ENCODE results near the gene PTTG1IP. TPM values are rescaled to one million over a fixed set of nuclear protein-coding genes. Genes with fewer than 3 reads are reported as not detected.

The PTTG1IP gene
- total RNA-seq, 6 donors from 2014 or later = 150 to 316 (median 247) TPM

DNA sequence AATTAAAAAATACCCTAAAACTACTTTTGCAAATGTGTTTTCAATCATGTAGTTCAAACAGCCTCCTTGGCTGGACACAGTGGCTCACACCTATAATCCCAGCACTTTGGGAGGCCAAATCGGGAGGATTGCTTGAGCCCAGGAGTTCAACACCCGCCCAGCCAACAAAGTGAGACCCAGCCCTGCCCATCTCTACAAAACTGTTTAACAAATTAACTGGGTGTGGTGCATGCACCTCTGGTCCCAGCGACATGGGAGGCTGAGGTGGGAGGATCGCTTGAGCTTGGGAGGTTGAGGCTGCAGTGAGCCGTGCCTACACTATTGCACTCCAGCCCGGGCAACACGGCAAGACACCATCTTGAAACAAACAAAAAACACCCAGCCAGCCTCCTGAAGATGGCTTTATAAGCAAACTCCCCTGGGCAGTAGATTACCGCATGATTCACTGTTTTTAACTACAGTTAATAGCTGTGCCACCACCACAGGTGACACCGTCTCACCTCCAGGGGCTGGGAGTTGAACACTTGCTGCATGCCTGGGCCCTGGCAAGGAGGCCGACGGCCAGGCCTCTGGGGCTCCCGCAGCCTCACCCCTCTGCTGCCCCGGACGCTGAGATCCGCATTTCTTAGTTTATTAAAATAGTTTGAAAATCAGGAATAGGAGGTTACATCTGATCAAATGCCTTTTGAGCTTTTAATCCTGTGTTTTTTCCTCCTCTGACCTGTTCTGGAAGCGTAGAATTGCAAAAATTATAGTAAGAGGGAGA lies 16.2 kb downstream of the PTTG1IP start:
- DNase-seq (no peak), ATAC-seq (ENCODE audit: low FRiP score in 2 of 2) (no peak)

DNA sequence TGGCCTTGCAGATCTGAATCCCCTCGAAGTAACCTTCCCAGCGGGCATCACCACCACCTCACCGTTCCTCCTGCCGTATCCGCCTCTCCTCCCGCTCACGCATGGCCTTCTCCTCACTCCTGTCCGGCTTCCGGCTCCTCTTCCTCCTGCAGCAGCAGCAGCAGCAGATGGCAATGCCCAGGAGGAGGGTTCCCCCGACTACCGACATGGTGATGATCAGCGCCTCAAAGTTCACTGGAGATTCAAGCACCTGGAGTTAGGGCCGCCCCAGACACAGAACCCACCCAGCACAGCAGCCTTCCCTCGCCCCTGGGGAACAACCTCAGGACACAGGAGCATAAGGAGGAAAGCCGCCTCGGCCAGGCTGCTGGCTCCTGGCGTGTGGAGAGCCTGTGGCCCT lies 17.4 kb downstream of the PTTG1IP start:
- H3K4me3 ChIP-seq = no peak overlapping the region
- TF ChIP-seq EP300 (IDR thresholded peaks at IDR 0.05) = no peak
- no peak for TF ChIP-seq POLR2AphosphoS5 (IDR thresholded peaks at IDR 0.05)
- TF ChIP-seq, protein P1, sequence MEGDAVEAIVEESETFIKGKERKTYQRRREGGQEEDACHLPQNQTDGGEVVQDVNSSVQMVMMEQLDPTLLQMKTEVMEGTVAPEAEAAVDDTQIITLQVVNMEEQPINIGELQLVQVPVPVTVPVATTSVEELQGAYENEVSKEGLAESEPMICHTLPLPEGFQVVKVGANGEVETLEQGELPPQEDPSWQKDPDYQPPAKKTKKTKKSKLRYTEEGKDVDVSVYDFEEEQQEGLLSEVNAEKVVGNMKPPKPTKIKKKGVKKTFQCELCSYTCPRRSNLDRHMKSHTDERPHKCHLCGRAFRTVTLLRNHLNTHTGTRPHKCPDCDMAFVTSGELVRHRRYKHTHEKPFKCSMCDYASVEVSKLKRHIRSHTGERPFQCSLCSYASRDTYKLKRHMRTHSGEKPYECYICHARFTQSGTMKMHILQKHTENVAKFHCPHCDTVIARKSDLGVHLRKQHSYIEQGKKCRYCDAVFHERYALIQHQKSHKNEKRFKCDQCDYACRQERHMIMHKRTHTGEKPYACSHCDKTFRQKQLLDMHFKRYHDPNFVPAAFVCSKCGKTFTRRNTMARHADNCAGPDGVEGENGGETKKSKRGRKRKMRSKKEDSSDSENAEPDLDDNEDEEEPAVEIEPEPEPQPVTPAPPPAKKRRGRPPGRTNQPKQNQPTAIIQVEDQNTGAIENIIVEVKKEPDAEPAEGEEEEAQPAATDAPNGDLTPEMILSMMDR (IDR thresholded peaks at IDR 0.05) = no peak
- no peak for TF ChIP-seq POLR2A (IDR thresholded peaks at IDR 0.05)
- DNase-seq = no peak
- WGBS, 2 donors = 94 to 96% methylated on average over 16 to 17 of the region's 17 CpGs
- H3K9me3 ChIP-seq = no peaks in the 10 kb centered on the region
- H3K4me1 ChIP-seq = peaks cover 0 to 15% (median 6%) of the 10 kb centered on the region in 4 donors
- H3K36me3 ChIP-seq = peaks cover 21 to 99% (median 79%) of the 10 kb centered on the region in 4 donors
- no peak for ATAC-seq (ENCODE audit: low FRiP score in 2 of 2)
- no peak overlapping the region for H3K27ac ChIP-seq
- no peaks in the 10 kb centered on the region for H3K27me3 ChIP-seq

More for the DNA sequence above, 16.2 kb downstream of the PTTG1IP start:
- peaks cover 21 to 97% (median 80%) of the 10 kb centered on the region in 4 donors for H3K36me3 ChIP-seq
- TF ChIP-seq POLR2A (IDR thresholded peaks at IDR 0.05) = no peak
- TF ChIP-seq, protein P1 (IDR thresholded peaks at IDR 0.05) = no peak
- TF ChIP-seq POLR2AphosphoS5 (IDR thresholded peaks at IDR 0.05) = no peak
- TF ChIP-seq EP300 (IDR thresholded peaks at IDR 0.05) = no peak
- no peaks in the 10 kb centered on the region for H3K9me3 ChIP-seq
- H3K27me3 ChIP-seq = no peaks in the 10 kb centered on the region
- 90 to 95% methylated on average over 13 to 16 of the region's 16 CpGs for WGBS, 2 donors
- peak overlapping the region in 1 of 4 donors; percentile 2 for H3K27ac ChIP-seq
- H3K4me3 ChIP-seq = no peak overlapping the region
- peaks cover 0 to 21% (median 6%) of the 10 kb centered on the region in 4 donors for H3K4me1 ChIP-seq

DNA sequence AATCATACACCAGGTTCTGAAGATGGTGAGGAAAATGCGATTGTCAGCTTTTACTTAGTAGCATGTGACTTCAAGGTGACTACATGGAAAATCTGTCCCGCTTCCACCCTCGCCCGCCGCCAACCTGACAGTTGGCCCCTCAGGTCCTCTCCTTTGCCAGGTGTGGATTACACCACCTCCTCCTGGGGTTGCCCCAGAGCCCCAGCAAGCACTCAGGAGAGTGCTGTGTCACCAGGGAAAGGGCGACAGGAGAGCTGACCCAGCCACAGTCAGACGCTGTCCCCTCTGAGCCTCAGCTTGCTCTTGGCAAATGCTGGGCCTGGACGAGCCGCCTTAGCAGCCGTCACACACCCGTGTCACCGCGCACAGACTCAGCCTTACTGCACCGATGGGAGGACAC lies 17.9 kb downstream of the PTTG1IP start:
- H3K4me3 ChIP-seq = no peak overlapping the region
- no peak for ATAC-seq (ENCODE audit: low FRiP score in 2 of 2)
- H3K4me1 ChIP-seq = peaks cover 0 to 15% (median 6%) of the 10 kb centered on the region in 4 donors
- H3K36me3 ChIP-seq = peaks cover 26 to 99% (median 80%) of the 10 kb centered on the region in 4 donors
- no peaks in the 10 kb centered on the region for H3K9me3 ChIP-seq
- no peak for DNase-seq
- TF ChIP-seq, protein P1 (IDR thresholded peaks at IDR 0.05) = no peak
- TF ChIP-seq POLR2AphosphoS5 (IDR thresholded peaks at IDR 0.05) (no peak), EP300 (IDR thresholded peaks at IDR 0.05) (no peak), POLR2A (IDR thresholded peaks at IDR 0.05) (no peak)
- no peaks in the 10 kb centered on the region for H3K27me3 ChIP-seq
- WGBS, 2 donors = 93 to 99% methylated on average over 6 to 14 of the region's 14 CpGs
- no peak overlapping the region for H3K27ac ChIP-seq

DNA sequence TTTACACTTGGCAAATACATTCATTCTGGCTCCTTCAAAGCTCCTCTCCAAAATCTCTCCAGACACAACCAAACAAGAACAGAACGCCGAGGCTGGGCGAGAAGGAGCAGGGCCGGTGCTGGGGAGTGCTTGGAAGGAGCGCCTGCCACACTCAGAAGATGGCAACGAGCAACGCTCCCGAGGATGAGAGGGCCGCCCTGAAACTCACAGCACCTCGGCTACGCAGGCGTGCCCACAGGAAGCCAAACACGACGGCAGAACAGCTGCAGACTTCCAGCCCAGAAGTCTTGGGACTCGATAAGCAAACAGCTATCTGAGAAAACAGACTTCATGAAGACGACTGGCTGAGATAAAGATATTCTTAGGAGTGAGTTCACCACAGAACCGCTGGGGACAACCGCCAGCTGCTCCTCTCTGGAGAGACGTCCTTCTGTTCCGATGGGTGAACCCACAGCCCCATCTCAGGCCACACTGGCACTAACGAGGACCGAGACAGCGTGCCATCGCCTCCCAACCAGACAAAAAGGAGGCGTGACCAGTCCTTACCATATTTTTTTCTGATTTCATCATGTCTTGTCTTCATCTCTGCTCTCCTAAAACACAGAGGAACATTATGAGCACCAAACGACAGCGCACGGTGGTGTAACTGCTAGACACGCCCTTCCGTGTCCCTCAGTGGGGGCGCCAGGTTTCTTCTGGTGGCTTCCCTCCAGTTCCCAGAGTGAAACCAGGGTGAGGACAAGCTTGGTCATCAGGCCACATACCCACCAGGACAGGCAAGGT lies 18.6 kb downstream of the PTTG1IP start:
- Histone ChIP-seq H3K27me3 (no peaks in the 10 kb centered on the region), H3K36me3 (peaks cover 32 to 100% (median 81%) of the 10 kb centered on the region in 4 donors), H3K27ac (no peak overlapping the region), H3K4me1 (peaks cover 0 to 15% (median 6%) of the 10 kb centered on the region in 4 donors), H3K4me3 (no peak overlapping the region), H3K9me3 (no peaks in the 10 kb centered on the region)
- ATAC-seq (ENCODE audit: low FRiP score in 2 of 2) = no peak
- DNase-seq = no peak
- TF ChIP-seq, protein P1 (IDR thresholded peaks at IDR 0.05) = no peak
- no peak for TF ChIP-seq POLR2A (IDR thresholded peaks at IDR 0.05)
- no peak for TF ChIP-seq POLR2AphosphoS5 (IDR thresholded peaks at IDR 0.05)
- no peak for TF ChIP-seq EP300 (IDR thresholded peaks at IDR 0.05)
- 67 to 82% methylated on average over 31 of the region's 31 CpGs for WGBS, 2 donors

Measured in upper lobe of left lung (tissue), 6 donors.